AG10803 (cell line): ENCODE measurements around the gene SLC36A1.

Experiments
- DNase-seq: peaks from one replicate; pipeline ENCODE4 v3.0.0; 2010; ENCODE audit warnings: low read depth
- H3K4me3 ChIP-seq: 2 replicates; pipeline ENCODE4 v1.5.1; 2011; ENCODE audit warnings: mild to moderate bottlenecking, low read length, control low read depth
- CTCF ChIP-seq: conservative IDR thresholded peaks from 2 replicates; pipeline ENCODE4 v1.5.1; 2011; ENCODE audit warnings: mild to moderate bottlenecking, low read length, control low read depth, inconsistent platforms

Gene SLC36A1

GRCh38 chr5:151532416-151532815 lies 85.0 kb downstream of the SLC36A1 start:
- H3K4me3 ChIP-seq = no peak overlapping the region
- no peak for DNase-seq
- no peak for TF ChIP-seq CTCF

GRCh38 chr5:151534350-151534749 lies 86.9 kb downstream of the SLC36A1 start:
- TF ChIP-seq CTCF = no peak
- no peak for DNase-seq
- no peak overlapping the region for H3K4me3 ChIP-seq

- no peak for TF ChIP-seq CTCF
- H3K4me3 ChIP-seq = no peak overlapping the region
- DNase-seq = no peak
These were observed 89.6 kb downstream of the SLC36A1 start for GRCh38 chr5:151537044-151537443.

- no peak for TF ChIP-seq CTCF
- H3K4me3 ChIP-seq = no peak overlapping the region
- DNase-seq = no peak
These were observed 94.2 kb downstream of the SLC36A1 start for GRCh38 chr5:151541571-151541970.
